K562 (cell line): Measurements from ENCODE around the gene SPIRE1. TPM values are rescaled to one million over a fixed set of nuclear protein-coding genes. Genes with fewer than 3 reads are reported as not detected.

Experiments
- ATAC-seq: fragments of 200-7000 bp; cut with Tn5 transposase; 3 replicates; pipeline ENCODE4 v1.9.1; 2020; ENCODE audit warnings: moderate library complexity
- BruUV-seq: library from RNA; stranded (reverse); fragments of 400-500 nt; replicated peaks from 2 replicates; lab custom pipeline; 2021; lab: Mats Ljungman, UMichigan
- CTCF ChIA-PET: fragments of 300-600 bp; formaldehyde crosslinking; extraction: SDS; loops from one replicate; lab custom pipeline; 2021; ENCODE audit warnings: low intra/inter-chr PET ratio; lab: Yijun Ruan, JAX
- POLR2A ChIA-PET: fragments of 300-600, 350-650 bp; sonication (Branson Sonifier 250); formaldehyde crosslinking; extraction: SDS; loops from one replicate; lab custom pipeline; 2021; ENCODE audit warnings: antibody characterized with exemption, inconsistent platforms; lab: Yijun Ruan, JAX
- DNase-seq, 4 experiments: peaks; one replicate each; pipeline versions ENCODE4 v3.0.0 to v3.0.0-alpha.2; 2011 to 2018; ENCODE audit warnings: low spot score in 3 of 4, mixed read lengths in 3 of 4; ENCODE audit errors: extremely low read depth in 1 of 4
- FAIRE-seq: peaks from 2 replicates; lab custom pipeline; 2011; peaks lifted over from hg19 to GRCh38; lab: Jason Lieb, UNC
- H2AFZ ChIP-seq: 2 replicates; pipeline ENCODE4 v1.6.0; 2011; ENCODE audit warnings: low read depth, low read length, control low read depth, inconsistent platforms
- H3K27ac ChIP-seq: fragments of 200-600 bp; 3 replicates; pipeline ENCODE4 v1.8.0; 2011; ENCODE audit warnings: low read depth, mild to moderate bottlenecking, control low read depth, inconsistent platforms, low read length, moderate library complexity, mixed read lengths; ENCODE audit errors: extremely low read depth
- H3K27me3 ChIP-seq, 2 experiments: fragments of 300-600 bp in 1 of 2; 2 replicates in 1 of 2; 3 replicates in 1 of 2; pipeline versions ENCODE4 v1.6.0 to v1.8.0; 2011; ENCODE audit warnings: inconsistent platforms in 2 of 2, low read length in 2 of 2, mild to moderate bottlenecking in 1 of 2, mixed read lengths in 1 of 2, moderate library complexity in 1 of 2; ENCODE audit not compliant: control insufficient read depth in 2 of 2, insufficient read depth in 2 of 2
- H3K36me3 ChIP-seq: fragments of 300-600 bp; 3 replicates; pipeline ENCODE4 v1.8.0; 2011; ENCODE audit warnings: mild to moderate bottlenecking, low read length, inconsistent platforms; ENCODE audit not compliant: control insufficient read depth, insufficient read depth
- H3K4me1 ChIP-seq, 2 experiments: fragments of 200-600 bp in 1 of 2; replicated peaks in 1 of 2; 2 replicates in 1 of 2; 3 replicates in 1 of 2; pipeline versions ENCODE4 v1.5.1 to v1.8.0; 2011; ENCODE audit warnings: inconsistent platforms in 2 of 2, low read length in 2 of 2, mild to moderate bottlenecking in 1 of 2, mixed read lengths in 1 of 2, moderate library complexity in 1 of 2; ENCODE audit not compliant: control insufficient read depth in 2 of 2, insufficient read depth in 2 of 2
- H3K4me2 ChIP-seq: 2 replicates; pipeline ENCODE4 v1.6.1; 2011; ENCODE audit warnings: low read length, control low read depth, inconsistent platforms, mixed read lengths; ENCODE audit not compliant: insufficient read depth
- H3K4me3 ChIP-seq: fragments of 200-600 bp; sonication (generic), shearing (Covaris generic); 2 replicates; pipeline ENCODE4 v1.5.1; 2016; ENCODE audit warnings: control low read depth, inconsistent platforms
- H3K79me2 ChIP-seq: fragments of 200-600 bp; 3 replicates; pipeline ENCODE4 v1.8.0; 2011; ENCODE audit warnings: low read length, inconsistent platforms; ENCODE audit not compliant: control insufficient read depth, insufficient read depth
- H3K9ac ChIP-seq, 2 experiments: 2 replicates each; pipeline versions ENCODE4 v1.6.0 to v1.6.1; 2011; ENCODE audit warnings: low read depth in 2 of 2, low read length in 2 of 2, control low read depth in 1 of 2, inconsistent platforms in 1 of 2, mild to moderate bottlenecking in 1 of 2, mixed read lengths in 1 of 2; ENCODE audit not compliant: insufficient read depth in 1 of 2
- H3K9me1 ChIP-seq: one replicate; pipeline ENCODE4 v1.6.0; 2011; ENCODE audit warnings: inconsistent platforms, mild to moderate bottlenecking, low read length, moderate library complexity; ENCODE audit not compliant: control insufficient read depth, insufficient read depth
- H3K9me3 ChIP-seq: replicated peaks from 2 replicates; pipeline ENCODE4 v1.5.1; 2011; ENCODE audit warnings: low read depth, low read length, inconsistent platforms; ENCODE audit not compliant: control insufficient read depth, insufficient read depth
- H4K20me1 ChIP-seq: replicated peaks from 2 replicates; pipeline ENCODE4 v1.6.1; 2011; ENCODE audit warnings: low read length, inconsistent platforms, mixed read lengths; ENCODE audit not compliant: control insufficient read depth, insufficient read depth
- DPF2 ChIP-seq: fragments of 450-650 bp; IDR thresholded peaks from 2 replicates; pipeline ENCODE4 v1.6.1; 2016
- E2F6 ChIP-seq, 2 experiments: IDR thresholded peaks; 2 replicates each; pipeline ENCODE4 v1.6.1; 2011; ENCODE audit warnings: borderline replicate concordance in 1 of 2, control low read depth in 1 of 2, low read depth in 1 of 2, low read length in 1 of 2, mild to moderate bottlenecking in 1 of 2, mixed read lengths in 1 of 2, moderate library complexity in 1 of 2; ENCODE audit not compliant: insufficient read depth in 1 of 2, insufficient read length in 1 of 2, poor library complexity in 1 of 2, severe bottlenecking in 1 of 2; ENCODE audit errors: extremely low read depth in 1 of 2
- FOXP4 ChIP-seq: sonication (generic); formaldehyde crosslinking; IDR thresholded peaks from 2 replicates; pipeline ENCODE4 v1.8.0; 2022; ENCODE audit warnings: mild to moderate bottlenecking, missing genetic modification reagents, borderline replicate concordance
- NCOA6 ChIP-seq: fragments of 450-650 bp; IDR thresholded peaks from 2 replicates; pipeline ENCODE4 v1.6.1; 2017; ENCODE audit warnings: mild to moderate bottlenecking
- NFE2 ChIP-seq: IDR thresholded peaks from 2 replicates; pipeline ENCODE4 v1.6.1; 2014; ENCODE audit warnings: antibody characterized with exemption, low read depth
- POLR2H ChIP-seq: IDR thresholded peaks from 2 replicates; pipeline ENCODE4 v1.6.1; 2016; ENCODE audit warnings: missing genetic modification characterization, low read depth, mild to moderate bottlenecking, control low read depth, missing compliant biosample characterization, moderate library complexity
- RNF2 ChIP-seq: sonication (generic); IDR thresholded peaks from 2 replicates; pipeline ENCODE4 v1.6.1; 2016
- SOX6 ChIP-seq: fragments of 450-650 bp; IDR thresholded peaks from 2 replicates; pipeline ENCODE4 v1.6.1; 2014; ENCODE audit warnings: mild to moderate bottlenecking
- SRF ChIP-seq, 2 experiments: fragments of 250-450, 450-650 bp in 1 of 2; sonication (Bioruptor Pico) in 1 of 2; sonication (generic) in 1 of 2; formaldehyde crosslinking; IDR thresholded peaks; 2 replicates each; pipeline versions ENCODE4 v1.5.0 to v1.5.1; 2020 to 2022; ENCODE audit warnings: mild to moderate bottlenecking in 1 of 2, missing genetic modification reagents in 1 of 2
- ZNF146 ChIP-seq: IDR thresholded peaks from one replicate; pipeline ENCODE4 v1.6.1; 2018; ENCODE audit warnings: missing compliant biosample characterization; ENCODE audit not compliant: unreplicated experiment
- WGBS: fragments of 100-300 bp; shearing (Covaris generic); methylation state at CpG from one replicate; pipeline ENCODE4 v1.1.6; 2016; ENCODE audit warnings: low coverage, mixed read lengths; ENCODE audit not compliant: insufficient coverage; ENCODE audit errors: missing lambda C conversion rate; 5-methylcytosine and 5-hydroxymethylcytosine counted together
- in situ Hi-C: fragments of 300-500 bp; cut with MboI; formaldehyde crosslinking; loops from 4 replicates; pipeline ENCODE4 v1.15.0; 2018; ENCODE audit warnings: inconsistent platforms, mixed read lengths
- intact Hi-C: fragments of 100-400 bp; cut with micrococcal nuclease; formaldehyde crosslinking; loops from 2 replicates; pipeline ENCODE4 v1.14.2; 2022
- polyA plus RNA-seq, 8 experiments: library from polyadenylated mRNA; depleted of rRNA in 4 of 8; stranded (reverse) in 5 of 8; unstranded in 3 of 8; fragments of >200 nt; fragmentation: Nextera tagmentation in 2 of 8; fragmentation: Illumina TruSeq in 1 of 8; extraction: Ambion mirVana in 2 of 8; extraction: Trizol in 1 of 8; gene quantifications; 2 replicates each; pipeline versions ENCODE4 v1.2.1 to v1.2.3, GENCODE V29; 2011 to 2014; ENCODE audit warnings: inconsistent platforms in 1 of 8, missing spikeins in 1 of 8
- total RNA-seq, 7 experiments: library from RNA; depleted of rRNA in 6 of 7; stranded (reverse); fragments of >200 nt in 6 of 7; fragmentation: Illumina TruSeq in 2 of 7; extraction: Trizol in 2 of 7; gene quantifications; 2 replicates each; pipeline versions ENCODE4 v1.2.1 to v1.2.3, GENCODE V29; 2011 to 2021; ENCODE audit warnings: low replicate concordance in 1 of 7
- TF ChIP-seq, protein P1 (sequence below): fragments of 250-450 bp; sonication (Bioruptor Pico); IDR thresholded peaks from 2 replicates; pipeline ENCODE4 v1.9.0; 2021; ENCODE audit warnings: mild to moderate bottlenecking

Gene SPIRE1
- total and polyA plus RNA-seq, 9 of the 15 experiments (the other 6 are each of a cell fraction or from before 2014, with no cell fraction given): 2.9 to 14.0 (median 10.2) TPM

GRCh38 chr18:12699747-12700146, 41.8 kb upstream of the SPIRE1 start:
- Histone ChIP-seq H3K79me2 (peaks cover 54% of the 10 kb centered on the region), H3K4me3 (no peak overlapping the region), H3K4me2 (no peak overlapping the region), H3K36me3 (peaks cover 57% of the 10 kb centered on the region), H3K4me1 (peaks cover 13 to 14% of the 10 kb centered on the region in 2 experiments), H3K27me3 (no peaks in the 10 kb centered on the region), H2AFZ (no peak overlapping the region), H4K20me1 (peaks cover under 1% of the 10 kb centered on the region; the same call in 1 of the 2 replicates), H3K9me1 (no peaks in the 10 kb centered on the region), H3K9me3 (no peaks in the 10 kb centered on the region), H3K9ac (no peak overlapping the region), H3K27ac (no peak overlapping the region)
- no peak for DNase-seq
- in situ Hi-C loops: no loop called here
- intact Hi-C loops: no loop called here
- no TSS peak for BruUV-seq
- POLR2A ChIA-PET: interaction anchor here (0.6 to 4.0 kb wide), 2 partner anchors 7 to 343 kb away, joined by 3 to 29 read pairs; no protein-coding TSS in a partner anchor
- TF ChIP-seq FOXP4 (no peak), NFE2 (no peak), SRF (CRISPR knock-in tag; IDR thresholded peaks at IDR 0.05) (no peak), RNF2 (no peak), DPF2 (no peak), NCOA6 (no peak), SOX6 (no peak), POLR2H (tag) (no peak), ZNF146 (CRISPR knock-in tag) (no peak), E2F6 (IDR thresholded peaks at IDR 0.05; ENCODE audit: borderline replicate concordance in 1 of 2, extremely low read depth in 1 of 2, insufficient read depth in 1 of 2, insufficient read length in 1 of 2, low read depth in 1 of 2, low read length in 1 of 2, poor library complexity in 1 of 2, severe bottlenecking in 1 of 2) (no peak)
- TF ChIP-seq, protein P1, sequence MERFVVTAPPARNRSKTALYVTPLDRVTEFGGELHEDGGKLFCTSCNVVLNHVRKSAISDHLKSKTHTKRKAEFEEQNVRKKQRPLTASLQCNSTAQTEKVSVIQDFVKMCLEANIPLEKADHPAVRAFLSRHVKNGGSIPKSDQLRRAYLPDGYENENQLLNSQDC (CRISPR knock-in tag): no peak
- CTCF ChIA-PET: interaction anchor here (0.6 kb wide), 1 partner anchor 909 kb away, joined by 3 read pairs; no protein-coding TSS in a partner anchor
- ATAC-seq: no peak
- FAIRE-seq: no peak
- 65% methylated on average over 2 of the region's 2 CpGs for WGBS
